ENCODE data around the gene SLC12A9. TPM values are rescaled to one million over a fixed set of nuclear protein-coding genes. Genes with fewer than 3 reads are reported as not detected.

The SLC12A9 gene
- total RNA-seq, 1 experiment from 2014 or later, result 24.6 TPM

GRCh38 chr7:100811480-100811879 lies 41.0 kb upstream of the SLC12A9 start:
- ChIA-PET CTCF (interaction anchor here (0.9 to 1.5 kb wide), 2 partner anchors 12 to 16 kb away, joined by 3 to 4 read pairs; partner anchors contain the start of gene EPHB4), POLR2A (no interaction called here), RAD21 (ENCODE audit: low non-redundant PET in 1 of 2, low total read pairs in 2 of 2, uncharacterized antibody in 2 of 2, unreplicated experiment in 2 of 2) (no interaction called here)
- Histone ChIP-seq H4K20me1 (ENCODE audit: insufficient read depth) (no peaks in the 10 kb centered on the region), H3K4me3 (replicated peaks in 1 of 2; ENCODE audit: low read depth in 1 of 2, low read length in 2 of 2) (no peak overlapping the region), H3K36me3 (ENCODE audit: control insufficient read depth in 1 of 2, insufficient read depth in 2 of 2, low read length in 2 of 2) (peaks cover 15 to 57% of the 10 kb centered on the region in 2 experiments; a peak in 3 of 4 replicates), H3K9me2 (ENCODE audit: insufficient read depth) (no peaks in the 10 kb centered on the region), H3K79me2 (ENCODE audit: insufficient read depth, low read length) (no peaks in the 10 kb centered on the region), H3K4me2 (ENCODE audit: low read length) (no peak overlapping the region), H3K9ac (ENCODE audit: low read length) (no peak overlapping the region), H3K4me1 (ENCODE audit: control insufficient read depth in 1 of 2, insufficient read depth in 2 of 2, low read length in 2 of 2) (no peaks in the 10 kb centered on the region), H3K9me3 (ENCODE audit: control insufficient read depth in 1 of 2, insufficient read depth in 1 of 2, low read depth in 1 of 2, low read length in 2 of 2) (no peaks in the 10 kb centered on the region), H3K27ac (ENCODE audit: low read depth, low read length) (no peak overlapping the region), H2AFZ (ENCODE audit: low read depth, low read length, poor library complexity, severe bottlenecking) (no peak overlapping the region), H3K27me3 (ENCODE audit: insufficient read depth, low read length) (no peaks in the 10 kb centered on the region)
- no TSS peak for BruUV-seq (replicated peaks)
- DNase-seq (ENCODE audit: low read depth, low spot score) (no peak), ATAC-seq (no peak)
- no peak for TF ChIP-seq TCF7L2 (IDR thresholded peaks at IDR 0.05; ENCODE audit: borderline replicate concordance, extremely low read depth, insufficient read depth, insufficient read length)
- TF ChIP-seq ATF3 (IDR thresholded peaks at IDR 0.05), result no peak
- TF ChIP-seq ZFX (IDR thresholded peaks at IDR 0.05), result no peak
- TF ChIP-seq CEBPB (IDR thresholded peaks at IDR 0.05; ENCODE audit: low read depth), result no peak
- intact Hi-C loops (cut with micrococcal nuclease), result no loop called here

- Histone ChIP-seq H3K36me3 (ENCODE audit: control insufficient read depth in 1 of 2, insufficient read depth in 2 of 2, low read length in 2 of 2) (peaks cover 18 to 53% of the 10 kb centered on the region in 2 experiments; a peak in 3 of 4 replicates), H3K27ac (ENCODE audit: low read depth, low read length) (no peak overlapping the region), H4K20me1 (ENCODE audit: insufficient read depth) (no peaks in the 10 kb centered on the region), H3K79me2 (ENCODE audit: insufficient read depth, low read length) (no peaks in the 10 kb centered on the region), H3K9me3 (ENCODE audit: control insufficient read depth in 1 of 2, insufficient read depth in 1 of 2, low read depth in 1 of 2, low read length in 2 of 2) (no peaks in the 10 kb centered on the region), H3K27me3 (ENCODE audit: insufficient read depth, low read length) (no peaks in the 10 kb centered on the region), H2AFZ (ENCODE audit: low read depth, low read length, poor library complexity, severe bottlenecking) (no peak overlapping the region), H3K4me1 (ENCODE audit: control insufficient read depth in 1 of 2, insufficient read depth in 2 of 2, low read length in 2 of 2) (no peaks in the 10 kb centered on the region), H3K4me2 (ENCODE audit: low read length) (no peak overlapping the region), H3K9ac (ENCODE audit: low read length) (no peak overlapping the region), H3K4me3 (replicated peaks in 1 of 2; ENCODE audit: low read depth in 1 of 2, low read length in 2 of 2) (no peak overlapping the region), H3K9me2 (ENCODE audit: insufficient read depth) (no peaks in the 10 kb centered on the region)
- BruUV-seq (replicated peaks), result no TSS peak
- ATAC-seq (no peak), DNase-seq (ENCODE audit: low read depth, low spot score) (no peak)
- RAD21 ChIA-PET (ENCODE audit: low non-redundant PET in 1 of 2, low total read pairs in 2 of 2, uncharacterized antibody in 2 of 2, unreplicated experiment in 2 of 2), result no interaction called here
- intact Hi-C loops (cut with micrococcal nuclease), result no loop called here
- CTCF ChIA-PET, result no interaction called here
- POLR2A ChIA-PET, result no interaction called here
- TF ChIP-seq ZBTB33 (IDR thresholded peaks at IDR 0.05; ENCODE audit: extremely low read depth, insufficient replicate concordance, low read length) (no peak), SRF (IDR thresholded peaks at IDR 0.05; ENCODE audit: low read depth) (no peak), JUND (IDR thresholded peaks at IDR 0.05) (no peak), EZH2 (IDR thresholded peaks at IDR 0.05) (no peak), ELF1 (IDR thresholded peaks at IDR 0.05; ENCODE audit: borderline replicate concordance, low read depth) (no peak), EGR1 (IDR thresholded peaks at IDR 0.05; ENCODE audit: low read depth) (no peak), ZFX (IDR thresholded peaks at IDR 0.05) (no peak), REST (IDR thresholded peaks at IDR 0.05; ENCODE audit: low read depth) (no peak), CBX3 (IDR thresholded peaks at IDR 0.05; ENCODE audit: low read depth) (no peak), ZNF274 (IDR thresholded peaks at IDR 0.05; ENCODE audit: low read depth, low read length) (no peak), CEBPB (IDR thresholded peaks at IDR 0.05; ENCODE audit: low read depth) (no peak), FOSL1 (IDR thresholded peaks at IDR 0.05; ENCODE audit: low read depth) (no peak), ATF3 (IDR thresholded peaks at IDR 0.05) (no peak), SP1 (IDR thresholded peaks at IDR 0.05; ENCODE audit: low read depth) (no peak)
These were observed 39.8 kb upstream of the SLC12A9 start for GRCh38 chr7:100812729-100813128.
